ENCODE results near the gene GTPBP3. TPM values are rescaled to one million over a fixed set of nuclear protein-coding genes. Genes with fewer than 3 reads are reported as not detected.

GTPBP3 gene
- total RNA-seq, 1 experiment from 2014 or later = 73.0 TPM

- TF ChIP-seq REST (IDR thresholded peaks at IDR 0.05; ENCODE audit: low read depth) (no peak), JUND (IDR thresholded peaks at IDR 0.05) (no peak), YY1 (IDR thresholded peaks at IDR 0.05; ENCODE audit: extremely low read depth, insufficient replicate concordance, low read depth, low read length) (peak; percentile 33), TCF7L2 (IDR thresholded peaks at IDR 0.05; ENCODE audit: borderline replicate concordance, extremely low read depth, insufficient read depth, insufficient read length) (no peak), EZH2phosphoT487 (IDR thresholded peaks at IDR 0.05; ENCODE audit: borderline replicate concordance) (no peak), CTCF (IDR thresholded peaks at IDR 0.05 in 2 of 3, conservative IDR thresholded peaks at IDR 0.05 in 1 of 3; ENCODE audit: borderline replicate concordance in 1 of 3, insufficient read depth in 1 of 3, low read depth in 2 of 3, low read length in 2 of 3) (peak; percentile 65 to 88 (median 78)), CBX3 (IDR thresholded peaks at IDR 0.05; ENCODE audit: low read depth) (peak; percentile 43; the same call in 1 of the 2 replicates), RAD21 (IDR thresholded peaks at IDR 0.05; ENCODE audit: low read depth) (peak; percentile 94)
These were observed 44.9 kb upstream of the GTPBP3 start (continued) for GRCh38 chr19:17292301-17293074.
